WERI-Rb-1 (cell line): ENCODE measurements around the gene BACH1.

Source experiments
- DNase-seq: peaks from one replicate; pipeline ENCODE4 v3.0.0-alpha.2; 2020
- H3K27ac ChIP-seq: fragments of 250-450 bp; sonication (Bioruptor Pico); 2 replicates; pipeline ENCODE4 v1.5.1; 2020; ENCODE audit warnings: mild to moderate bottlenecking, moderate library complexity
- H3K27me3 ChIP-seq: fragments of 250-450 bp; sonication (Bioruptor Pico); 2 replicates; pipeline ENCODE4 v1.5.1; 2021; ENCODE audit warnings: mild to moderate bottlenecking, low read depth, moderate library complexity; ENCODE audit not compliant: insufficient read depth, severe bottlenecking
- H3K36me3 ChIP-seq: fragments of 250-450 bp; sonication (Bioruptor Pico); 2 replicates; pipeline ENCODE4 v1.5.1; 2020; ENCODE audit warnings: mild to moderate bottlenecking, moderate library complexity
- H3K4me3 ChIP-seq: 2 replicates; pipeline ENCODE4 v1.5.1; 2011; ENCODE audit warnings: low read depth, mild to moderate bottlenecking, control low read depth, low read length
- H3K9me3 ChIP-seq: fragments of 250-450 bp; sonication (Bioruptor Pico); 2 replicates; pipeline ENCODE4 v1.5.1; 2021; ENCODE audit warnings: mild to moderate bottlenecking, moderate library complexity; ENCODE audit not compliant: severe bottlenecking
- TF ChIP-seq, protein P1 (sequence below): IDR thresholded peaks from 2 replicates; pipeline ENCODE4 v1.5.1; 2011; ENCODE audit warnings: low read depth, mild to moderate bottlenecking, control low read depth, inconsistent platforms, low read length

Gene BACH1

DNA sequence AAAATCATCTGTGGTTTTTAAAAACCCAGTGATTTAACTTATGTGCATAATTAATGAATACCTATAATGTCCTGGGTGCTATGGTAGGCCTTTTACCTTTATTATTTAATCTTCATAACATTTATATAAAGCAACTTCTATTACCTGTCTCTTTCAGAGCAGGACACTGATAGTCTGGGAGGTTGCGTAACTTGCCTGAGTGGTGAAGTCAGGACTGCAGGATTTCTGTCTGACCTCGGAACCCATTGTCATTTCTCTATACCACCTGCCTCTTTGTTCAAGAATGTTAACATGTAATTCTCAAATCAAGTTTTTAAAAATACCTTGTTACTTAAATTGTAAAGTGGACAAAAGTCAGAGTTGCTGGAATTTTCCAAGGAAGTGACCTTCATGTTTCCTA lies 41.0 kb upstream of the BACH1 start:
- no peak overlapping the region for H3K27ac ChIP-seq
- peaks cover 21% of the 10 kb centered on the region for H3K9me3 ChIP-seq
- no peaks in the 10 kb centered on the region for H3K27me3 ChIP-seq
- no peak overlapping the region for H3K4me3 ChIP-seq
- TF ChIP-seq, protein P1, sequence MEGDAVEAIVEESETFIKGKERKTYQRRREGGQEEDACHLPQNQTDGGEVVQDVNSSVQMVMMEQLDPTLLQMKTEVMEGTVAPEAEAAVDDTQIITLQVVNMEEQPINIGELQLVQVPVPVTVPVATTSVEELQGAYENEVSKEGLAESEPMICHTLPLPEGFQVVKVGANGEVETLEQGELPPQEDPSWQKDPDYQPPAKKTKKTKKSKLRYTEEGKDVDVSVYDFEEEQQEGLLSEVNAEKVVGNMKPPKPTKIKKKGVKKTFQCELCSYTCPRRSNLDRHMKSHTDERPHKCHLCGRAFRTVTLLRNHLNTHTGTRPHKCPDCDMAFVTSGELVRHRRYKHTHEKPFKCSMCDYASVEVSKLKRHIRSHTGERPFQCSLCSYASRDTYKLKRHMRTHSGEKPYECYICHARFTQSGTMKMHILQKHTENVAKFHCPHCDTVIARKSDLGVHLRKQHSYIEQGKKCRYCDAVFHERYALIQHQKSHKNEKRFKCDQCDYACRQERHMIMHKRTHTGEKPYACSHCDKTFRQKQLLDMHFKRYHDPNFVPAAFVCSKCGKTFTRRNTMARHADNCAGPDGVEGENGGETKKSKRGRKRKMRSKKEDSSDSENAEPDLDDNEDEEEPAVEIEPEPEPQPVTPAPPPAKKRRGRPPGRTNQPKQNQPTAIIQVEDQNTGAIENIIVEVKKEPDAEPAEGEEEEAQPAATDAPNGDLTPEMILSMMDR, result no peak
- no peak for DNase-seq
- no peaks in the 10 kb centered on the region for H3K36me3 ChIP-seq

DNA sequence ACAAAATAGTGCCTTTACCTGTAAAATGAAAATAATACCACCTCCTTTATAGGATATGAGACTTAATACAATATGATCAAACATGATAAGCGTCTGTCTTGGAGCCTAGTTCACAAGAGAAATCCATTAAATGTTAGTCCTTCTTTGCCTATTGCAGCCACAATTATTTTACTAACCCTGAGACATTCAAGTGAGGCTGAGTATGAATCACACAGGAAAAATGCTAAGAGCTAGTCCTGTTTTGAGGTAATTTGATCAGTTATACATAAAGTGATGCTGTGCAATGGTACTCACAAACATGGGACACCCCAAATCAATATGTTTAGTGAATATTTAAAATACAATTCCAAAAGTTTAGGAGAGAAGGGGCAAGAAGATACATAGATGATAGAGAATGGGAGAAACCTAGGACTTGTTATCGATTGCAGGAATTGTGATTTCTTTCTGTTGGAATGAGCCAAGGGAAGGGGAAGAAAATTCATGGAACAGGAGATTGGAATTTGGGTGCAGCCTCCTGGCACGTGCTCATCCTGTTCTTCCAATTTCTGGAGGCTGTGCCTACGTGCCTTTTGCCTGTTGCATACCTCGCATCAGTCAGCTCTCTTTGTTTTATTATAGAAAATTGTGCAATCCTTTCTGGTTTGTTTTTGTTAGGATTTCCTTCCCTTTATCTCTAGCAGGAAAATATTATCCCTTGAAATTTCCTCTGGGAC lies 39.9 kb upstream of the BACH1 start:
- Histone ChIP-seq H3K9me3 (peaks cover 13% of the 10 kb centered on the region), H3K27ac (no peak overlapping the region), H3K27me3 (no peaks in the 10 kb centered on the region), H3K36me3 (no peaks in the 10 kb centered on the region), H3K4me3 (no peak overlapping the region)
- TF ChIP-seq, protein P1, result no peak
- DNase-seq, result no peak

DNA sequence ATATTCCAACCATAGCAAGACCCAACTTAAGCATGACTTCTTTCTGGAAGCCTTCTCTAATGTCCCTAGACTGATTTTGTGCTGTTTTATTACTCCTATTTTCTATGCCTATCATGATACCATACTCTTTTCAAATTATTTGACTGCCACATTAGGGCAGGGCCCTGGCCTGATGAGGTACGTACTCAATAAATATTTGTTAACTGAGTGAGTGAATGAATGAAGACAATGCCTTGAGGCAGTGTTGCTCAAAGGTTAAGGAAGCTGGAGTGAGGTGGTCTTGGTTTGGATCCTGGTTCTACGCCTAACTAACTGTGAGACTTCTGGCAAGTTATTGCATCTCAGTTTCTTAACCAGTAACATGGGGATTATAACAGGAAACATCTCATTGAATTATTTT lies 38.3 kb upstream of the BACH1 start:
- Histone ChIP-seq H3K27ac (no peak overlapping the region), H3K9me3 (no peaks in the 10 kb centered on the region), H3K36me3 (no peaks in the 10 kb centered on the region), H3K27me3 (no peaks in the 10 kb centered on the region), H3K4me3 (no peak overlapping the region)
- TF ChIP-seq, protein P1, result no peak
- DNase-seq, result no peak

DNA sequence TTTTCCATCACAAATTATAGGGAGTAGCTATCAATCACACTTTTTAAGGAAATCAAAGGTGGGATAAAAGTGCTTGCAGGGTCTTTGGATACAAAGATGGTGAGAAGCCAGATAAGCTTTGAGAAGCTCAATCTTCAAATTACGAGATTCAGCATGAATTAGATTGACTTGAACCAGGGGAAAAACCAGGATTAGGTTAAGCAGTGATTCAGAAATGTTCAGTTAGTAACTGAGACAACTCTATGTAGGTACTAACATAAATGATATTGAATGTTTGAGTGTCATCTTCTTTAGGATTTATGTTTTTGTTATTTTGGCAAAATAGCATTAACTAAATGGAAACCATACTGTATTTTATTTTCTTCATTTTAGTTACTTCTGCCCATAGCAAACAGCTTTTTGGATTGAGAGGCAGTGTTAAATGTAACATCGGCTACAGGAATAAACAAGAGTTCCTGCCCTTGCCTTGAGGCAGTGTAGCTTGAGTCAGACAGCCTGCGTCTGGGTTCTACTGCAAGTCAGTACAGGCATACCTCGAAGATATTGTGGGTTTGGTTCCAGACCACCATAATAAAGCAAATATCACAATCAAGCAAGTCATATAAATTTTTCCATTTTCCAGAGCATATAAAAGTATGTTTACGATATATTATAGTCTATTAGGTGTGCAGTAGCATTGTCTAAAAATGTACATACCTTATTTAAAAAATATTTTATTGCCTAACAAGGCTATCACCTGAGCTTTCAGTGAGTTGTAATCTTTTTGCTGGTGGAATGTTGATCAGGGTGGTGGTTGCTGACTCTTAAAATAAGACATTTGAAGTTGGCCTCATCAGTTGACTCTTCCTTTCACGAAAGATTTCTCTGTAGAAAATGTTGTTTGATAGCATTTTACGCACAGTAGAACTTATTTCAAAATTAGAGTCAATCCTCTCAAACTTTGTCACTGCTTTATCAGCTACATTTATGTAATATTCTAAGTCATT lies 36.9 kb upstream of the BACH1 start:
- H3K9me3 ChIP-seq, result no peaks in the 10 kb centered on the region
- H3K27me3 ChIP-seq, result no peaks in the 10 kb centered on the region
- no peaks in the 10 kb centered on the region for H3K36me3 ChIP-seq
- H3K4me3 ChIP-seq, result no peak overlapping the region
- no peak overlapping the region for H3K27ac ChIP-seq
- DNase-seq, result no peak
- TF ChIP-seq, protein P1, result no peak

DNA sequence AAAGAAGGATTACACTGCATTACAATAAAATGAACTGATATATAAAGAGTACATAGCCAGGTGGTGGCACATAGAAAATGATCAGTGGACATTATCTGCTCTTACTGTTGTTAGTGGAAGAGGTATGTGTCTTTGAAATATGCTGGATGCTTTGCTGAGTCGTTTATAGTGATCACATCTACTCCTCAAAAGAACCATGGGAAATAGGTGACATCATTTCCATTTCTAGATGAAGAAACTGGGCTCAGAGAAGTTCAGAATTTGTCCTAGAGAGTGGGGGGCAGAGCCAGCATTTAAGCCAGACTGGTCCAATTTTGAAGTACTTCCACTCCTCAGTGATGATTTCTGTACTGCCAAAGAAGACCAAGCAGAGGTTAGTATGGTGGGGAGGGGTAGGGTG lies 34.0 kb upstream of the BACH1 start:
- TF ChIP-seq, protein P1, result no peak
- no peaks in the 10 kb centered on the region for H3K27me3 ChIP-seq
- H3K27ac ChIP-seq, result no peak overlapping the region
- no peak for DNase-seq
- no peak overlapping the region for H3K4me3 ChIP-seq
- no peaks in the 10 kb centered on the region for H3K9me3 ChIP-seq
- H3K36me3 ChIP-seq, result no peaks in the 10 kb centered on the region
